MCF 10A (cell line): ENCODE measurements around the gene PAX2. TPM values are rescaled to one million over a fixed set of nuclear protein-coding genes. Genes with fewer than 3 reads are reported as not detected.

Experiments used
- BruUV-seq: library from RNA; stranded (reverse); fragments of 400-500 nt; replicated peaks from 2 replicates; lab custom pipeline; 2021; lab: Mats Ljungman, UMichigan
- CTCF ChIA-PET: fragments of 300-600 bp; sonication (Branson Sonifier 250); formaldehyde crosslinking; extraction: SDS; loops from one replicate; lab custom pipeline; 2021; ENCODE audit warnings: antibody characterized with exemption, inconsistent platforms; lab: Yijun Ruan, JAX
- POLR2A ChIA-PET: fragments of 300-600, 350-650 bp; sonication (Branson Sonifier 250); formaldehyde crosslinking; extraction: SDS; loops from one replicate; lab custom pipeline; 2020; ENCODE audit warnings: antibody characterized with exemption, inconsistent platforms; lab: Yijun Ruan, JAX
- DNase-seq: peaks from one replicate; pipeline ENCODE4 v3.0.0-alpha.2; 2018; ENCODE audit not compliant: unreplicated experiment
- H3K27ac Mint-ChIP-seq: one replicate; pipeline ENCODE4 v1.8.0; 2022; ENCODE audit warnings: mild to moderate bottlenecking, low read depth, mixed read lengths; ENCODE audit not compliant: unreplicated experiment
- H3K27me3 Mint-ChIP-seq: one replicate; pipeline ENCODE4 v1.8.0; 2022; ENCODE audit warnings: mixed read lengths; ENCODE audit not compliant: insufficient read depth, unreplicated experiment
- H3K36me3 Mint-ChIP-seq: one replicate; pipeline ENCODE4 v1.8.0; 2022; ENCODE audit warnings: mild to moderate bottlenecking, moderate library complexity, mixed read lengths; ENCODE audit not compliant: insufficient read depth, unreplicated experiment
- H3K4me1 Mint-ChIP-seq: one replicate; pipeline ENCODE4 v1.8.0; 2022; ENCODE audit warnings: mixed read lengths; ENCODE audit not compliant: insufficient read depth, unreplicated experiment
- H3K4me3 Mint-ChIP-seq: one replicate; pipeline ENCODE4 v1.8.0; 2022; ENCODE audit warnings: mild to moderate bottlenecking, moderate library complexity, mixed read lengths; ENCODE audit not compliant: unreplicated experiment
- H3K9me3 Mint-ChIP-seq: one replicate; pipeline ENCODE4 v1.8.0; 2022; ENCODE audit warnings: mixed read lengths; ENCODE audit not compliant: unreplicated experiment
- CTCF ChIP-seq: fragments of 200-600 bp; IDR thresholded peaks from one replicate; pipeline ENCODE4 v1.8.0; 2022; ENCODE audit warnings: antibody characterized with exemption, mild to moderate bottlenecking; ENCODE audit not compliant: unreplicated experiment
- intact Hi-C: fragments of 100-400 bp; cut with micrococcal nuclease; formaldehyde crosslinking; loops from 2 replicates; pipeline ENCODE4 v1.14.1; 2022
- total RNA-seq: library from RNA; stranded (reverse); gene quantifications from 2 replicates; pipeline ENCODE4 v1.2.3, GENCODE V29; 2022

The PAX2 gene
- total RNA-seq, 1 experiment from 2014 or later = not detected

GRCh38 chr10:100774876-100775275, 29.5 kb downstream of the PAX2 start:
- Mint-ChIP-seq H3K36me3 (no peaks in the 10 kb centered on the region), H3K27me3 (peaks cover 49% of the 10 kb centered on the region), H3K4me1 (no peaks in the 10 kb centered on the region), H3K27ac (no peak overlapping the region), H3K9me3 (no peaks in the 10 kb centered on the region), H3K4me3 (no peak overlapping the region)
- no peak for DNase-seq
- intact Hi-C loops = no loop called here
- ChIA-PET POLR2A (no interaction called here), CTCF (interaction anchor here (0.7 kb wide), 1 partner anchor 397 kb away, joined by 3 read pairs; no protein-coding TSS in a partner anchor)
- BruUV-seq = no TSS peak
- TF ChIP-seq CTCF = no peak

- ChIA-PET CTCF (interaction anchor here (0.7 kb wide), 1 partner anchor 397 kb away, joined by 3 read pairs; no protein-coding TSS in a partner anchor), POLR2A (no interaction called here)
- BruUV-seq = no TSS peak
- no peaks in the 10 kb centered on the region for H3K9me3 Mint-ChIP-seq
- H3K36me3 Mint-ChIP-seq = no peaks in the 10 kb centered on the region
- H3K27ac Mint-ChIP-seq = no peak overlapping the region
- no peak for TF ChIP-seq CTCF
- peaks cover 49% of the 10 kb centered on the region for H3K27me3 Mint-ChIP-seq
- intact Hi-C loops = no loop called here
- H3K4me3 Mint-ChIP-seq = no peak overlapping the region
- no peaks in the 10 kb centered on the region for H3K4me1 Mint-ChIP-seq
- DNase-seq = peak; percentile 54
Measured at GRCh38 chr10:100775386-100775785, 30.0 kb downstream of the PAX2 start.

GRCh38 chr10:100775871-100776270, 30.5 kb downstream of the PAX2 start:
- ChIA-PET POLR2A (no interaction called here), CTCF (interaction anchor here (0.7 kb wide), 1 partner anchor 398 kb away, joined by 3 read pairs; no protein-coding TSS in a partner anchor)
- Mint-ChIP-seq H3K36me3 (no peaks in the 10 kb centered on the region), H3K4me1 (no peaks in the 10 kb centered on the region), H3K27ac (no peak overlapping the region), H3K27me3 (peaks cover 50% of the 10 kb centered on the region), H3K9me3 (no peaks in the 10 kb centered on the region), H3K4me3 (no peak overlapping the region)
- DNase-seq = no peak
- intact Hi-C loops = no loop called here
- TF ChIP-seq CTCF = no peak
- no TSS peak for BruUV-seq

GRCh38 chr10:100776671-100777070, 31.3 kb downstream of the PAX2 start:
- H3K4me3 Mint-ChIP-seq = no peak overlapping the region

More at GRCh38 chr10:100776671-100777070, 31.3 kb downstream of the PAX2 start:
- no TSS peak for BruUV-seq
- CTCF ChIA-PET = no interaction called here
- POLR2A ChIA-PET = no interaction called here
- TF ChIP-seq CTCF = no peak
- H3K4me1 Mint-ChIP-seq = no peaks in the 10 kb centered on the region
- intact Hi-C loops = no loop called here
- H3K27ac Mint-ChIP-seq = no peak overlapping the region
- H3K36me3 Mint-ChIP-seq = no peaks in the 10 kb centered on the region
- H3K9me3 Mint-ChIP-seq = no peaks in the 10 kb centered on the region
- DNase-seq = no peak
- H3K27me3 Mint-ChIP-seq = peaks cover 50% of the 10 kb centered on the region
